GM19467 (cell line): Measurements from ENCODE around the gene PCSK5.
"Not testable (repeated sequence)": the region's sequence is repeated elsewhere in the genome, so short reads cannot be mapped to it uniquely, and the experiment has no call there.

Experiments used
- ATAC-seq: cut with Tn5 transposase; IDR thresholded peaks from one replicate; pipeline ENCODE4 v1.9.1; 2021; ENCODE audit warnings: mild to moderate bottlenecking, moderate library complexity; ENCODE audit not compliant: unreplicated experiment

Gene PCSK5

DNA sequence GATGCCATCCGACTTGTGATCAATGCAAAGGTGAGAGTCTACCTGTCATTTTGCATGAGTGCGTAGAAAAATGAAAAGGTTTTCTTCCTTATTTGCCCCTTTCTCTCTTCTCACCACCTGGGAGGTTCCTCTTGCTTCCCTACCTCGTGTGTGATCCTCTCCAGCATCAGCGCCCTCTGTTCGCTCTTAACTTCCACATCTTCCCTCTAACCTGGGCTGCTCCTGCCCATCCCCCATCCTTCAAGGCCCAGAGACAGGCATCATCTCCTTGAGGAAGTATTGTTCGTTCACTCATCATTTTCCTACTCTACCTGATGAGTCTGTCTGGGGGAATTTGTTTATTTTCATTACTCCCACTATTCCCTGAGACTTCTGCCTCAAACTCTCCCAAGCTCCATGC is 447.9 kb downstream of the PCSK5 start:
- no peak for ATAC-seq

DNA sequence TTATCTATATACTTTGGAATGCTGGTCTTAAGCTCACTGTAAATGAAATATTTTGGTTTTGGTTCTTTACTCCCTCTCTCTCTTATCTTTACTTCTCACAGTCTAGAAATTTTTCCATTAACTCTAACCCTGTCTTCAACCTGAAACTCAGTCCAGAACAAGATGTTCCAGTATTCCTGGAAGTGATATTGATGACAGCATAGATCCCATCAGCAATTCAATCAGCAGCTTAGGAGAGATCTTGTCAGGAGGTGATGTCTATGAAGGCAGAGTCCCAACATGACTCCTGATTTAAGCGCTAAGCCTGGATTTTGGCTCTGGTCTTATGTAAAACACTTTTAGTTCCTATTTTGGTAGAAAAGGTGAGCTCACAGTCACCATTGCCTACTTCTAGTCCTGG is 451.1 kb downstream of the PCSK5 start:
- ATAC-seq: no peak

DNA sequence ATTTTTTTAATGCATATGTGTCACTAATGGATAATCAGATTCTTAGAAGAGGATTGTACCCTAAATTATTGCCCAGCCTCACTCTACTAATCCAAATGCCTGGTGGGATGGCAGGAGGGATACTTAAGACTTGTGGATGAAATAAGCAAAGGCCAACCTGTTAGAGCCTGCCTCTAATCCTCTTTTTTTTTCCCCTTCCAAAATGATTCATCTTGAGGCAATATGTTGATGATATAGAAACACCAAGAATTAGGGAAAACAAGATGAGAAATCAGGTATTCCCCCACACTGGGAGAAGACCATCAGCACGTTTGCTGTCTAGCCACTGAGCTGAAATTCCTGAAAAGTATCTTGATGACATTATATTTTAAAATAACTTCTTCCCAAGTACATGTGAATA is 451.7 kb downstream of the PCSK5 start:
- no peak for ATAC-seq

DNA sequence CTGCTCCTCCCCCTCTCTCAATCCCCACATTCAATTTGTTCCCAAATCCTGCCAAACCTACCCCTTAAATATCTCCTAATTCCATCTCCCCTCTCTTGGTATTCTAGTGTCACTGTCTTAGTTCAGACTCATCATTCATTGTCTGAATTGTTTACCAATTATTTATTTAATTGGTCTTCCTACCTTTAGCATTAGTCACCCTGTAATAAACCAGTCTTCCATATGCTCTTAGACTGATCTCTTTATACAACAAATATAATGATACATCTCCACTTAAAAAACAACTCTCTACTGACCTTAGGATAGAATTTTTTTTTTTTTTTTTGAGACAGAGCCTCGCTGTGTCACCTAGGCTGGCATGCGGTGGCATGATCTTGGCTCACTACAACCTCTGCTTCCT is 452.4 kb downstream of the PCSK5 start:
- ATAC-seq: no peak

DNA sequence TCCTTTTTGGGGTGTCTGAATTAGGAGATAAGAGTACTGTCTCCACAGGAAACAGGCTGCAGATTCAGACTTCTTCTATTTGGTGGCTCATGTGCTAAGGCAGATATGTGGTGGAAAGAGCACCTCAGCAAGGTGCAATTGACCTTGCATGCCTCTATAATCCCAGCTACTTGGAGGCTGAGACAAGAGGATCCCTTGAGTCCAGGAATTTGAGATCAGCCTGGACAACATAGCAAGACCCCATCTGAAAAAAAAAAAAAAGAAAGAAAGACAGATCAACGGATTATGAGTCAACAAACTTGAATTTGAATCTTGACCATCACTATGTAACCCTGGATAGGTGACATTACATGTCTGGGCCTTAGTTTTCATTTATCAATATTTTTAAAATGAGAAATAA is 459.4 kb downstream of the PCSK5 start:
- no peak for ATAC-seq

DNA sequence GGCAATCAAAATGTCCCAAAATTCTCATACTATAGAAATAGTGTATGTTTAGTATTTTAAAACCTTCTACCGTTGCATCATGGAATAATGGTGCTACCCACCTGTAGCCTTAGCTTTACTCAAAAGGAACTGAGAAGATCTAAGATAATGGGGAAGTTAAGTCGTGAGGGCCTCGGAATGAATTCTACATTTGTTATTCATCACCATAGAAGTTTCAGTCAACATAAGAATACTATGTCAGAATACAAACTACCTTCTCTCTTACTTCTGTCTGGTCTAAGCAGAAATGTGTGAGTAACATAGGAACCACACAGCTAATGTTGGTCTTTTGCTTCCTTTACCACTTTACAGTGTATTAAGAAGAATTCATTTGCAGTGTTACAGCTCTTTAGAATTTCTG is 460.5 kb downstream of the PCSK5 start:
- no peak for ATAC-seq

DNA sequence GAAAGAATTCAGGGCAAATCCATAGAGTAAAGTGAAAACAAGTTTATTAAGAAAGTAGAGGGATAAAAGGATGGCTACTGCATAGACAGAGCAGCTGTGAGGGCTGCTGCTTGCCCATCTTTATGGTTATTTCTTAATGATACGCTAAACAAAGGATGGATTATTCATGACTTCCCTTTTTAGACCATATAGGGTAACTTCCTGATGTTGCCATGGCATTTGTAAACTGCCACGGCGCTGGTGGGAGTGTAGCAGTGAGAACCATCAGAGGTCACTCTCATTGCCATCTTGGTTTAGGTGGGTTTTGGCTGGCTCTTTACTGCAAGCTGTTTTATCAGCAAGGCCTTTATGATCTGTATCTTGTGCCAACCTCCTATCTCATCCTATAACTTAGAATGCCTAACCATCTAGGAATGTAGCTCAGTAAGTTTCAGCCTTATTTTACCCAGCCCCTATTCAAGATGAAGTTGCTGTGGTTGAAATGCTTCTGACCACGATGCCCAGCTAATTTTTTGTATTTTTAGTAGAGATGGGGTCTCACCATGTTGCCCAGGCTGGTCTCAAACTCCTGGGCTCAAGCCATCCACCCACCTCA is 461.6 kb downstream of the PCSK5 start:
- no peak for ATAC-seq

DNA sequence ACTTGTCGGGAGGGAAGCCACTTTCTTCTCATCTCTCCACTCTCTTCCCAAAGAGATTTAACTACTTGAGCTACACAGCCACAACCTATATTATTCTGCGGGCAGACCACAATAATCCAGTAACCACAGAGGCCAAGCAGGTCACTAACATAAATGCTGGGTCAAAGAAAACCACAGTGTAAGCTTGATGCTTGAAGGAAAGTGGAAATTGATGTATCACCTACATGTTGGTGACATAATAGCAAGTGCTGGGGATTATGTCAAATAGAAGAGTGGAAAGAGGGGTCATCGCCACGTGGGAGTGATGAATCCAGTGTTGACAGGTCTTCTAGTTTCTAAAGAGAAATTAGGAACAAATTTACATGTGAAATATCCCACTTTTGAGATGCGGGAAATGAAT is 462.8 kb downstream of the PCSK5 start:
- no peak for ATAC-seq

DNA sequence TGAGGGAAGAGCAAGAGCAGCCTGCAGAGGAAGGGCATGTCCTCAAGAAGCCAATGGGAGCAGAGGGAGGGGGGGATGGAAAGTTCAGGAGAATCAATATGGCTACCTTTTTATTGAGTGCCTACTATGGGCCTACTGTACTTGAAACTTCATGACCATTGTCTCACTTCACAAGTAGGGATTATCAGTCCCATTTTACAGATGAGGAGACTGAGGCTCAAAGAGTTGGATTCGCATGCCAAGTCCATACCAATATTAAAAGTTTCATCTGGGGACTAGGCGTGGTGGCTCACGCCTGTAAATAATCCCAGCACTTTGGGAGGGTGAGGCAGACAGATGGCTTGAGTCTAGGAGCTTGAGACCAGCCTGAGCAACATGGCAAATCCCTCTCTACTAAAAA is 463.7 kb downstream of the PCSK5 start:
- no peak for ATAC-seq

DNA sequence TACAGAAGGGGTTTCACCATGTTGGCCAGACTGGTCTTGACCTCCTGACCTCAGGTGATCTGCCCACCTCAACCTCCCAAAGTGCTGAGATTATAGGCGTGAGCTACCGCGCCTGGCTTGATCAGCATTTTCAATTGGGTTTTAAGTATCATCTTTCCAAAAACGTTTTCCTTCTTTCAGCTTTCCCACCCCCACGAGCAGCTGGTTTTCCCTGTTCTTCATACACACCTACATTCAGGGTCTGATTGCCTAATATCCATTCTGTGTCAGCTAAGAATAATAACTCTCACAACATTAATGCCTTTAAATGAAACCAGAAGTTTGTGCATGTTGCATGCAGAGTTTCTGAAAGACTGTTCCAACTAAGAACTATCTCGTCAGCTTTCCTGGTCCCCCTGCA is 465.4 kb downstream of the PCSK5 start:
- ATAC-seq: no peak

DNA sequence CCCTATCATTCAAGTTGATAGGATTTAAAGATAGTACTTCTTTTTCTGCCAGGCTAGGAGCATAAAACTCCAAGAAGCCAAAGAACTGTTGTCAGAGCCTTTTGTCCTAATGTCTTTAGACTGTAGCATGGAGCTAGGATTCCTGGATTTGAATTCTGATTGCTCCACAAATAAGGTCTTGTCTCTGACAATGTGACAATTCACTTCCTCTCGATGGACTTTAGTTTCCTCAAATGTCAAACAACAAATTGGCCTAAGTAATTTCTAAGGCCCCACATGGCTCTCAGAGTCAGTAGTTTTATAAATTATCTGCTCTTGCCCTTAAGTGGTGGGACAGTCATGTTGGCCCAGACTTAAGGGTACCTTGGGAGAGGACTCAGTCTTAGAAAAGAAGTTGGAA is 467.1 kb downstream of the PCSK5 start:
- ATAC-seq: no peak

DNA sequence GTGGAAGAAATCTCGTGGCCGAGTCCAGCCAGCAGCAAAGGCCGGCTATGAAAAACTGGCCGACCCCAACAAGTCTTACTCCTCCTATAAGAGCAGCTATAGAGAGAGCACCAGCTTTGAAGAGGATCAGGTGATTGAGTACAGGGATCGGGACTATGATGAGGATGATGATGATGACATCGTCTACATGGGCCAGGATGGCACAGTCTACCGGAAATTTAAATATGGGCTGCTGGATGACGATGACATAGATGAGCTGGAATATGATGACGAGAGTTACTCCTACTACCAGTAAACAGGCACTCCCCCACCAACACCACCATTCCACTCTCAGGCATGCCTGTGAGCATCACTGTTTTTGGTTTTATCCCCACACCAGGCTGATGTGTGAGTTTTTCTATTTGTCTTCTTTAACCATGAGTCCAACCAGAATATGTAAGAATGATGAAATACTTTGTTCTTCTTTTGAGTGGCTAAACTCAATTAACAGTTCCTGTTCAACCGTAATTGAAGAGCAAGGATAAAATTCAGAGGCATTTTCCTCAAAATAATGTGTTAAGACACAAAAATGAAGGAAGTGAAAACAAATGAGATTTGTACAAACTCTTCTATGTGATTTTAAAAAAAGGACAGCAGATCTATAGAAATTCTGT is 468.3 kb downstream of the PCSK5 start:
- ATAC-seq: no peak

DNA sequence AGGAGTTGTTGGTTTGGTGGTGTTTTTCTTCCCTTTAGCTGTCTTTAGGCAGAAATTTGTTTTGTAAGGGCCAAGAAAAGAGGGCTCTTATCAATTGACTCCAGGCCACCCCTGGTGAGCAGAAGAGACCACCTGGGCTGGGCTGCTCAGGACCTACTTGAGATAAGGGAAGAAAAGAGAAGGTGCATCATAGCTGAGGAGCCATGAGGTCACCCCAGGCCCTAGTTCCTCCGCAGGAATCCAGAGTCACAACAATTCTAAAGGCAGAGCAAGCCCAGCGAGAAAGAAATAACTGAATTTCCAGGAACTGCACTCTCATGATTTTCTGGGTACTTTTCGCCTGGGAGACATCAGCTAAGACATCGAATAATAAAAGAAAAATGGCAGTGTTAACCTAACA is 468.9 kb downstream of the PCSK5 start:
- no peak for ATAC-seq

DNA sequence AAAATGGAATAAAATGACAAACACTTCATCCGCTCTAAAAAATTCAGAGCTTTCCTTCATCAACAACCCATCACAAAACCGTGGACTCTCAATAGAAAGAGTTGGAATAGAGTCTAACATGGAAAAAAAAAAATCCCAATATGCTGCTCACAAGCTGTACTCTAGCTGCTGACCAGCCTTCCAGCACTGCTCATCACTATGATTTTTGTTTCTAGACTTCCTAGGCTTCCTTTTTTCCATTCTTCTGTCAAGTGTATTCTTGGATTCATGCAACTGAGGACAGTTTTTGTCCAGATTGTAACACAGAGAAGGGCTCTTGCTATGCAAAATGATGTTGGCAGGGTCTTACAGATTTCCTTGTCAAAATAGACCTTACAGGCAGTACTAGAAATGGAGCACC is 469.3 kb downstream of the PCSK5 start:
- no peak for ATAC-seq

DNA sequence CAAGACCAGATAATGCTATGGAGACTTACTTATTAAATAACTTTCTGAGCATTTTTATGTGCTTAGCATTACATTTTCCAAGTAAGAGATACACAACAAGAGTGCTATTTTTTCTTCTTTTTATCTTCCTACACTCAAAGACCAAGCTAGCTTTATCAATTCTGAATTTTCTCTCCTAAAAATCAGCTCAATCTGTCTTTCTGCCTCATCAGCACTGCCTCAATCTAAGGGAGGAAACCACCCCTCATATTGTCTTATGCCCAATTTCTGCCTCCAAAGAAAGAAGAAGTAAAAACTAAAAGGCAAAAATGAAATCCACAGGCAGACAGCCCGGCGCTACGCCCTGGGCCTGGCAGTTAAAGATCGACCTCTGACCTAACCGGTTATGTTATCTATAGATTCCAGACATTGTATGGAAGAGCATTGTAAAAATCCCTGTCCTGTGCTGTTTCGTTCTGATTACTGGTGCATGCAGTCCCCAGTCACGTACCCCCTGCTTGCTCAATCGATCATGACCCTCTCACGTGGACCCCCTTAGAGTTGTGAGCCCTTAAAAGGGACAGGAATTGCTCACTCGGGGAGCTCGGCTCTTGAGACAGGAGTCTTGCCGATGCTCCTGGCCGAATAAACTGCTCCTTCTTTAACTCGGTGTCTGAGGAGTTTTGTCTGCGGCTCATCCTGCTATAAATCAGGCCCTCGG is 472.0 kb downstream of the PCSK5 start:
- not testable (repeated sequence) for ATAC-seq

DNA sequence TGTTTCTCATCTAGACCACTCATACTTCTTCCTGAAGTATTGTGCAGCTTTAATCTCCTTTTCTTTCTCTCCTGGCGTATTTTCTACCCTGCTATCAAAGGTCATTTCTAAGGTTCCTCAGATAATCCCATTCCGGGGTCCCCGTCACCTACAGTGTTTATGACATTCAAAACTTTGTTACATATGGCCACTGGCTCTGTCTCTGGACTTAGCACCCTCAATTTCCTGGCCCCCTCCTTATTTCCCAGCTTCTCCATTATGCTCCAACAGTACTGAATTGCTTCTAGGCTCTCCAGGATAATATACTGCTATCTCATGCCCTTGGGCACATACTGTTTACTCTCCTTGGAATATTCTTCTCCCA is 472.5 kb downstream of the PCSK5 start:
- ATAC-seq: no peak

DNA sequence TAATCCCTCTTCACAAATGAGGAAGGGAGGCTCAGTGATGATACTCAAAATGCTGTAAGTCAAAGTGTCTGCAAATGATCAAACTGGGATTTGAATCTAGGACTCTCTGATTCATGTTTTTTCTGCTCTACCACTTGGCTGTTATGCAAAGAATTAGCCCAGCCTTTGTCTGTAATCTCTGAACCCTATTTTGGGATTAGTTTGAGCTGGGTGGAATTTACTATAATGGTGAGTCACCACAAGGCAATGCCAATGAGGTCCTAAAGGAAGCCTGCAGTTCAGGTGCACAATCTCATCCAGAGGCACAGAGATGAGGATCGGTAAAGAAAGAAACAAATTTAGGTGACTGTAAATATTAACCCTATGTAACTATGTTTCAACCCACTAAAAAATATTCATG is 474.6 kb downstream of the PCSK5 start:
- ATAC-seq: no peak

DNA sequence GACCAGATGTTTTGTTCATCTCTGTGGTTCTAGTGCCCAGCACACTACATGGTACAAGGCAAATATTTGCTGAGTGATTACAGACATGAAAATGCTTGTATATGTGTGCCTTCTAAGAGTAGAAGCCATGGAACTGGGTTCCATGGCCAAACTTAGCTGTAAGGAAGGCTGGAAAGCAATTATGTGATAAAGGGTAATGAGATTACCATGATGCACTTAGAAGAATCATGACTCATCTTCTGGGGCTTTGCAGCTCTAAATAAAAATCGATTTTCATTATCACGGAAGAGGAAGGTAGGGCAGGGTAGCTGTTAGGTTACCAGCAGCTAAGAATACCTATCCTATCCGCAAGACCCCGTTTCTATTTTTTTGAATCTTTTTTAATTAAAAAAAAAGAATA is 475.8 kb downstream of the PCSK5 start:
- ATAC-seq: no peak

DNA sequence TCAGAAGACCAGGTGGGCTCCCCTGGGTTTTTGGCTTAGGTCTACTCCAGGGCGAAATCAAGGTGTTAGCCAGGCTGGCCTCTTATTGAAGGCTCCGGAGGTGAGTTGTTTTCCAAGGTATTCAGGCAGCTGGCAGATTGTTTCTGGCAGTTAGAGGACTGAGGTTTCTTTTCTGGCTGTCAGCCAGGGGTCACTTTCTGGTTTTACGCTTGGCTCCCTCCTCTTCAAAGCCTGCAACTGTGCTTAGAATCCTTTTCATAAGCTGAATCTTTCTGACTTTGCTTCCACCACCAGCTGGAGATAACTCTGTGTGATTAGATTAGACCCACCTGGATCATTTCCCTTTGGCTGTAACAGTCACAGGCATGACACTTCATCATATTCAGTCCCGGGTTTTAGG is 479.1 kb downstream of the PCSK5 start:
- ATAC-seq: no peak

DNA sequence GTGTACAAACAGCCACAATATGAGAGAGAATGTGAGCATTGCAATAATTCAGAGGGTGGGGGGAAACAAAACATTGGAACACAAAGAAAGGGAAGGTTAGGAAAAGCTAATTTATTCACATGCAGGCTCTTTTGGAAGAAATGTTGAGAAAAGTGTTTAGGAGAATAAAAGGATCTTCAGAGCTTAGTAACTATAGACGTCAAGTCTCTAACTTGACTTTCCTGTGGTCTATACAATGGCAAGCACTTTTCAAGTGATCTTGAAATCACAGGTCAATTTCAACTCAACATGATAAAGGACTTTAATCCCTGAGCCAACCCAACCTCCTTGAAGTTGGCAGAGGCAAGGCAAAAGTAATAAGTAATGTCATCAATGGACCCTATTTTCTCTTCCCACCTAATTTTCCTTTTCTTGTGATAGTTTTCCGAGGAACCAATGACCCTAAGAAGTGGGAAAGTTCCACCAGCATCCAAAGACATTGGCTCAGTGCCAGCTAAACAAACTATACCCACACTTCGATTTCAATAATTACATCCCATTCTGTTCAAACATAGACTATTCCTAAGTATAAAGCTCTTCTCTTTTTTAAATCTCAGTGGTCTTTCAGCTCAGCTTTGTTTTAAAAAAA is 480.0 kb downstream of the PCSK5 start:
- no peak for ATAC-seq

DNA sequence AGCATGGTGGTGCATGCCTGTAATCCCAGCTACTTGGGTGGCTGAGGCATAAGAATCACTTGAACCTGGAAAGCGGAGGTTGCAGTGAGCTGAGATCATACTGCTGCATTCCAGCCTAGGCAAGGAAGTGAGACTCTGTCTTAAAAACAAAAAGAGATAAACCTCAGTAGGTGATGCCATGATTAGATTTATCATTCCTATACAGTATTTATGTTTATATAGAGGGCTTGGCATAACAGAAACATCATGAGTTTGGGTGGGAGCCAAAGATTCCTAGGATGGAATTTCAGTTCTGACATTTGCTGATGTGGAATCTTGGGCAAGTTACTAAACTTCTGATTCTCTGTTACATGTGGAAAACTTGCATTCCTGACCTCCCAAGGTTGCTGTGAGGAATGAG is 481.4 kb downstream of the PCSK5 start:
- ATAC-seq: no peak

DNA sequence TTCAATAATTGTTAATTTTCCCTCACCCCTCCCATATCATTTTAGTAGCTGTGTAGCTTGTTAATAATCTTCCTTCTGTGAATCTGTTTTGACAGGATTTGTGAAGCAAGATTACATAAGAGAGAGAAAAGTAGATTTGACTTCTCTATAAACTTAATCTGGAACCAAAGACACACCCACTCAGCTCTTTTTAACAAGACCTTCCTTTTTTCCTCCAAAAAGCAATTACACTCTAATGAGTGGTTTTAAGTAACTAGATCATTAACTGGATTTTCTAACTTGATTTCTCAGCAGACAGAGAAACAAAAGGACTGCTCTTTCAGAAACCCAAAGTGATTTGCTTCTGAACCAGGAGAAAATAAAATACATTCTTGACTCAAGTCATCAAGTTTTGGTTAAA is 481.9 kb downstream of the PCSK5 start:
- ATAC-seq: no peak
